CD4-positive, alpha-beta memory T cell (primary cell): ENCODE results near the gene ELAPOR2. TPM values are rescaled to one million over a fixed set of nuclear protein-coding genes. Genes with fewer than 3 reads are reported as not detected.
"Not testable (repeated sequence)": the region's sequence is repeated elsewhere in the genome, so short reads cannot be mapped to it uniquely, and the experiment has no call there.

Source experiments
- CTCF ChIA-PET: fragments of 350-600 bp; sonication (Branson Sonifier 250); formaldehyde crosslinking; loops from one replicate; lab custom pipeline; 2021; ENCODE audit warnings: inconsistent platforms; ENCODE audit not compliant: partially characterized antibody; lab: Charles Lee
- POLR2A ChIA-PET: fragments of 350-600 bp; sonication (Branson Sonifier 250); formaldehyde crosslinking; loops from one replicate; lab custom pipeline; 2021; ENCODE audit not compliant: partially characterized antibody; lab: Charles Lee
- DNase-seq, 5 donors: peaks; one replicate each; pipeline versions ENCODE4 v3.0.0 to v3.0.0-alpha.2; 2020 to 2022; ENCODE audit warnings: mixed read lengths in 1 of 5
- H3K27ac ChIP-seq: one replicate; pipeline ENCODE4 v1.7.0; 2013; ENCODE audit warnings: low read depth, low read length
- H3K27me3 ChIP-seq: 2 replicates; pipeline ENCODE4 v1.7.0; 2013; ENCODE audit warnings: mild to moderate bottlenecking, low read length, moderate library complexity; ENCODE audit not compliant: insufficient read depth
- H3K36me3 ChIP-seq: 2 replicates; pipeline ENCODE4 v1.7.0; 2013; ENCODE audit warnings: mild to moderate bottlenecking, low read length, moderate library complexity; ENCODE audit not compliant: insufficient read depth
- H3K4me1 ChIP-seq: 2 replicates; pipeline ENCODE4 v1.7.0; 2013; ENCODE audit warnings: mild to moderate bottlenecking, low read length, moderate library complexity; ENCODE audit not compliant: insufficient read depth
- H3K4me3 ChIP-seq, 2 donors: one replicate each; pipeline ENCODE4 v1.7.0; 2013; ENCODE audit warnings: low read length in 2 of 2, mild to moderate bottlenecking in 1 of 2
- H3K9me3 ChIP-seq, 2 donors: one replicate each; pipeline ENCODE4 v1.7.0; 2013; ENCODE audit warnings: low read length in 2 of 2, control low read depth in 1 of 2; ENCODE audit not compliant: control insufficient read depth in 1 of 2
- H3K27ac Mint-ChIP-seq, 7 donors: one replicate each; pipeline ENCODE4 v1.8.0; 2020 to 2021; ENCODE audit warnings: mixed read lengths in 7 of 7, mild to moderate bottlenecking in 6 of 7, inconsistent platforms in 3 of 7, moderate library complexity in 3 of 7
- H3K27me3 Mint-ChIP-seq, 2 donors: one replicate each; pipeline ENCODE4 v1.8.0; 2020 to 2021; ENCODE audit warnings: mixed read lengths in 2 of 2
- H3K36me3 Mint-ChIP-seq, 2 donors: one replicate each; pipeline ENCODE4 v1.8.0; 2020 to 2021; ENCODE audit warnings: mixed read lengths in 2 of 2, inconsistent platforms in 1 of 2, mild to moderate bottlenecking in 1 of 2
- H3K4me1 Mint-ChIP-seq, 4 donors: one replicate each; pipeline ENCODE4 v1.8.0; 2020 to 2021; ENCODE audit warnings: mixed read lengths in 4 of 4, mild to moderate bottlenecking in 1 of 4
- H3K4me3 Mint-ChIP-seq, 8 donors: one replicate each; pipeline ENCODE4 v1.8.0; 2020 to 2021; ENCODE audit warnings: mixed read lengths in 8 of 8, mild to moderate bottlenecking in 7 of 8, moderate library complexity in 6 of 8, inconsistent platforms in 3 of 8
- H3K9me3 Mint-ChIP-seq, 8 donors: one replicate each; pipeline ENCODE4 v1.8.0; 2020 to 2021; ENCODE audit warnings: mixed read lengths in 8 of 8, mild to moderate bottlenecking in 5 of 8, inconsistent platforms in 3 of 8, moderate library complexity in 1 of 8
- intact Hi-C: fragments of 100-400 bp; cut with micrococcal nuclease; formaldehyde crosslinking; loops from one replicate; pipeline ENCODE4 v1.15.1; 2023
- polyA plus RNA-seq, 2 donors: library from polyadenylated mRNA; unstranded; fragments of 300-500 nt; fragmentation: Illumina TruSeq; gene quantifications; one replicate each; pipeline ENCODE4 v1.2.3, GENCODE V29; 2021
- total RNA-seq, 2 experiments: library from RNA; stranded (reverse); gene quantifications; one replicate each; pipeline ENCODE4 v1.2.3, GENCODE V29; 2021

The ELAPOR2 gene
- total and polyA plus RNA-seq, 4 experiments from 2014 or later, result 6.5 to 11.8 (median 9.5) TPM

- intact Hi-C loops, CTCF ChIA-PET, POLR2A ChIA-PET, H3K27me3 Mint-ChIP-seq, H3K27me3 ChIP-seq, H3K4me1 ChIP-seq, H3K9me3 ChIP-seq, DNase-seq, H3K27ac Mint-ChIP-seq, H3K27ac ChIP-seq, H3K36me3 Mint-ChIP-seq, H3K36me3 ChIP-seq, H3K4me3 ChIP-seq, H3K4me3 Mint-ChIP-seq, H3K4me1 Mint-ChIP-seq: not testable (repeated sequence)
- H3K9me3 Mint-ChIP-seq, result peaks cover 0 to 12% (median 5%) of the 10 kb centered on the region in 8 donors
Measured at GRCh38 chr7:87041586-87041985, 17.9 kb downstream of the ELAPOR2 start.

- not testable (repeated sequence) for H3K4me3 ChIP-seq
Measured at GRCh38 chr7:87039691-87040299, 19.7 kb downstream of the ELAPOR2 start.

GRCh38 chr7:87038993-87039690, 20.3 kb downstream of the ELAPOR2 start:
- ChIA-PET CTCF (no interaction called here), POLR2A (interaction anchor here (1.9 to 3.3 kb wide), 2 partner anchors 20 to 113 kb away, joined by 4 to 15 read pairs; partner anchors contain the start of genes DMTF1 and ELAPOR2)
- Histone ChIP-seq H3K9me3 (no peaks in the 10 kb centered on the region), H3K4me3 (no peak overlapping the region), H3K36me3 (no peaks in the 10 kb centered on the region), H3K27me3 (no peaks in the 10 kb centered on the region), H3K27ac (no peak overlapping the region), H3K4me1 (no peaks in the 10 kb centered on the region)
- Mint-ChIP-seq H3K27me3 (peaks cover 0 to 1% of the 10 kb centered on the region in 2 donors), H3K4me1 (peaks cover 0 to 9% (median 0%) of the 10 kb centered on the region in 4 donors), H3K4me3 (peak overlapping the region in 7 of 8 donors; percentile 19 to 82 (median 80)), H3K9me3 (peaks cover 0 to 9% (median 4%) of the 10 kb centered on the region in 8 donors), H3K36me3 (no peaks in the 10 kb centered on the region), H3K27ac (peak overlapping the region in 5 of 7 donors; percentile 1 to 92 (median 49))
- DNase-seq, result no peak
- intact Hi-C loops, result no loop called here

More at GRCh38 chr7:87039691-87040299, 19.7 kb downstream of the ELAPOR2 start:
- H3K27me3 Mint-ChIP-seq, H3K4me1 Mint-ChIP-seq, H3K9me3 ChIP-seq, H3K27me3 ChIP-seq, H3K36me3 ChIP-seq, H3K9me3 Mint-ChIP-seq, intact Hi-C loops, CTCF ChIA-PET, H3K27ac ChIP-seq, H3K36me3 Mint-ChIP-seq, H3K4me1 ChIP-seq: not testable (repeated sequence)
- DNase-seq, result peak in 4 of 5 donors; percentile 27 to 57 (median 35)
- peak overlapping the region; percentile 64 to 82 (median 78) for H3K4me3 Mint-ChIP-seq
- POLR2A ChIA-PET, result interaction anchor here (1.9 to 3.3 kb wide), 2 partner anchors 20 to 113 kb away, joined by 4 to 15 read pairs; partner anchors contain the start of genes DMTF1 and ELAPOR2
- H3K27ac Mint-ChIP-seq, result peak overlapping the region in 6 of 7 donors; percentile 1 to 92 (median 82)

- DNase-seq, result no peak
- no peaks in the 10 kb centered on the region for H3K4me1 ChIP-seq
- Mint-ChIP-seq H3K27ac (peak overlapping the region in 1 of 7 donors; percentile 43), H3K4me3 (peak overlapping the region in 1 of 8 donors; percentile 43), H3K36me3 (no peaks in the 10 kb centered on the region), H3K9me3 (peaks cover 0 to 6% (median 0%) of the 10 kb centered on the region in 8 donors), H3K27me3 (peaks cover 0 to 1% of the 10 kb centered on the region in 2 donors), H3K4me1 (peaks cover 0 to 9% (median 0%) of the 10 kb centered on the region in 4 donors)
- no peaks in the 10 kb centered on the region for H3K27me3 ChIP-seq
- H3K9me3 ChIP-seq, result no peaks in the 10 kb centered on the region
- H3K27ac ChIP-seq, result no peak overlapping the region
- no peak overlapping the region for H3K4me3 ChIP-seq
- ChIA-PET POLR2A (interaction anchor here (0.9 kb wide), 1 partner anchor 58 kb away, joined by 3 read pairs; no protein-coding TSS in a partner anchor), CTCF (no interaction called here)
- H3K36me3 ChIP-seq, result no peaks in the 10 kb centered on the region
- intact Hi-C loops, result no loop called here
Measured at GRCh38 chr7:87036985-87037384, 22.5 kb downstream of the ELAPOR2 start.

- no peaks in the 10 kb centered on the region for H3K27me3 ChIP-seq
- Mint-ChIP-seq H3K4me3 (no peak overlapping the region), H3K27ac (no peak overlapping the region), H3K36me3 (no peaks in the 10 kb centered on the region), H3K4me1 (peaks cover 0 to 5% (median 0%) of the 10 kb centered on the region in 4 donors), H3K27me3 (no peaks in the 10 kb centered on the region), H3K9me3 (peaks cover 0 to 14% (median 2%) of the 10 kb centered on the region in 8 donors)
- no peaks in the 10 kb centered on the region for H3K4me1 ChIP-seq
- H3K27ac ChIP-seq, result no peak overlapping the region
- CTCF ChIA-PET, result no interaction called here
- POLR2A ChIA-PET, result no interaction called here
- no peaks in the 10 kb centered on the region for H3K36me3 ChIP-seq
- no peak overlapping the region for H3K4me3 ChIP-seq
- intact Hi-C loops, result no loop called here
- DNase-seq, result no peak
- H3K9me3 ChIP-seq, result no peaks in the 10 kb centered on the region
Measured at GRCh38 chr7:87032604-87033339, 26.7 kb downstream of the ELAPOR2 start.

GRCh38 chr7:87029078-87029477, 30.4 kb downstream of the ELAPOR2 start:
- Histone ChIP-seq H3K4me3 (no peak overlapping the region), H3K36me3 (no peaks in the 10 kb centered on the region), H3K9me3 (no peaks in the 10 kb centered on the region), H3K27me3 (no peaks in the 10 kb centered on the region), H3K4me1 (no peaks in the 10 kb centered on the region), H3K27ac (no peak overlapping the region)
- no peaks in the 10 kb centered on the region for H3K36me3 Mint-ChIP-seq
- H3K4me3 Mint-ChIP-seq, result no peak overlapping the region
- peaks cover 0 to 14% (median 2%) of the 10 kb centered on the region in 8 donors for H3K9me3 Mint-ChIP-seq
- CTCF ChIA-PET, result no interaction called here
- peaks cover 0 to 3% of the 10 kb centered on the region in 2 donors for H3K27me3 Mint-ChIP-seq
- no peak for DNase-seq
- intact Hi-C loops, result no loop called here
- POLR2A ChIA-PET, result no interaction called here
- H3K27ac Mint-ChIP-seq, result no peak overlapping the region
- H3K4me1 Mint-ChIP-seq, result no peaks in the 10 kb centered on the region

- no peak overlapping the region for H3K4me3 Mint-ChIP-seq
- H3K4me1 Mint-ChIP-seq, result no peaks in the 10 kb centered on the region
- no peaks in the 10 kb centered on the region for H3K27me3 ChIP-seq
- no peaks in the 10 kb centered on the region for H3K4me1 ChIP-seq
- peaks cover 0 to 14% (median 2%) of the 10 kb centered on the region in 8 donors for H3K9me3 Mint-ChIP-seq
- intact Hi-C loops, result no loop called here
- no peak overlapping the region for H3K27ac ChIP-seq
- ChIA-PET POLR2A (no interaction called here), CTCF (no interaction called here)
- H3K27ac Mint-ChIP-seq, result no peak overlapping the region
- DNase-seq, result no peak
- peaks cover 0 to 3% of the 10 kb centered on the region in 2 donors for H3K27me3 Mint-ChIP-seq
- H3K36me3 ChIP-seq, result no peaks in the 10 kb centered on the region
- no peak overlapping the region for H3K4me3 ChIP-seq
- H3K36me3 Mint-ChIP-seq, result no peaks in the 10 kb centered on the region
- no peaks in the 10 kb centered on the region for H3K9me3 ChIP-seq
Measured at GRCh38 chr7:87028636-87029035, 30.8 kb downstream of the ELAPOR2 start.
